ENCODE data around the gene RNF208.
A peak's percentile ranks its signal among the peaks of the same experiment; 100 is the strongest.

Gene RNF208

GRCh38 chr9:137236238-137236935 lies 14.3 kb upstream of the RNF208 start (continued):
- TF ChIP-seq, protein P1, sequence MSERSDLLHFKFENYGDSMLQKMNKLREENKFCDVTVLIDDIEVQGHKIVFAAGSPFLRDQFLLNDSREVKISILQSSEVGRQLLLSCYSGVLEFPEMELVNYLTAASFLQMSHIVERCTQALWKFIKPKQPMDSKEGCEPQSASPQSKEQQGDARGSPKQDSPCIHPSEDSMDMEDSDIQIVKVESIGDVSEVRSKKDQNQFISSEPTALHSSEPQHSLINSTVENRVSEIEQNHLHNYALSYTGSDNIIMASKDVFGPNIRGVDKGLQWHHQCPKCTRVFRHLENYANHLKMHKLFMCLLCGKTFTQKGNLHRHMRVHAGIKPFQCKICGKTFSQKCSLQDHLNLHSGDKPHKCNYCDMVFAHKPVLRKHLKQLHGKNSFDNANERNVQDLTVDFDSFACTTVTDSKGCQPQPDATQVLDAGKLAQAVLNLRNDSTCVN (tag by site-specific recombination; optimal IDR thresholded peaks at IDR 0.05), result peak; percentile 26

GRCh38 chr9:137235424-137236237 lies 13.6 kb upstream of the RNF208 start:
- Histone ChIP-seq H3K4me1 (ENCODE audit: control insufficient read depth, insufficient read depth, low read length) (peaks cover 3% of the 10 kb centered on the region; the same call in 1 of the 2 replicates), H3K36me3 (ENCODE audit: control insufficient read depth in 2 of 2, insufficient read depth in 1 of 2, low read length in 2 of 2) (peaks cover 0 to 7% of the 10 kb centered on the region in 2 experiments; a peak in 1 of 3 replicates), H3K9me3 (ENCODE audit: control insufficient read depth, insufficient read depth, low read depth, low read length) (no peaks in the 10 kb centered on the region), H3K27ac (ENCODE audit: extremely low read depth, low read depth, low read length) (no peak overlapping the region), H3K4me3 (ENCODE audit: low read depth, low read length) (no peak overlapping the region)
- ChIA-PET POLR2A (interaction anchor here (0.7 to 11.5 kb wide), 9 partner anchors 9 to 189 kb away, joined by 3 to 336 read pairs (median 10); partner anchors contain the start of genes CYSRT1, NELFB, RNF208 and RNF224), CTCF (interaction anchor here (0.5 to 3.4 kb wide), 33 partner anchors 8 to 458 kb away, joined by 3 to 45 read pairs (median 6); partner anchors contain the start of genes ANAPC2, CYSRT1, LRRC26 and NELFB)
- no peak for TF ChIP-seq OVOL3 (tag by site-specific recombination; IDR thresholded peaks at IDR 0.05)
- TF ChIP-seq BCL11B (tag by site-specific recombination; IDR thresholded peaks at IDR 0.05; ENCODE audit: low read depth), result 0 out of 2 replicates have a peak, but pooled peaks have one; percentile 31
- 0 out of 2 replicates have a peak, but pooled peaks have one; percentile 36 for TF ChIP-seq HIC1 (tag by site-specific recombination; IDR thresholded peaks at IDR 0.05)
- peak; percentile 60 for TF ChIP-seq CTCF (tag by site-specific recombination; IDR thresholded peaks at IDR 0.05)
- TF ChIP-seq ZNF600 (tag by site-specific recombination; IDR thresholded peaks at IDR 0.05), result peak; percentile 80
- TF ChIP-seq, protein P2, sequence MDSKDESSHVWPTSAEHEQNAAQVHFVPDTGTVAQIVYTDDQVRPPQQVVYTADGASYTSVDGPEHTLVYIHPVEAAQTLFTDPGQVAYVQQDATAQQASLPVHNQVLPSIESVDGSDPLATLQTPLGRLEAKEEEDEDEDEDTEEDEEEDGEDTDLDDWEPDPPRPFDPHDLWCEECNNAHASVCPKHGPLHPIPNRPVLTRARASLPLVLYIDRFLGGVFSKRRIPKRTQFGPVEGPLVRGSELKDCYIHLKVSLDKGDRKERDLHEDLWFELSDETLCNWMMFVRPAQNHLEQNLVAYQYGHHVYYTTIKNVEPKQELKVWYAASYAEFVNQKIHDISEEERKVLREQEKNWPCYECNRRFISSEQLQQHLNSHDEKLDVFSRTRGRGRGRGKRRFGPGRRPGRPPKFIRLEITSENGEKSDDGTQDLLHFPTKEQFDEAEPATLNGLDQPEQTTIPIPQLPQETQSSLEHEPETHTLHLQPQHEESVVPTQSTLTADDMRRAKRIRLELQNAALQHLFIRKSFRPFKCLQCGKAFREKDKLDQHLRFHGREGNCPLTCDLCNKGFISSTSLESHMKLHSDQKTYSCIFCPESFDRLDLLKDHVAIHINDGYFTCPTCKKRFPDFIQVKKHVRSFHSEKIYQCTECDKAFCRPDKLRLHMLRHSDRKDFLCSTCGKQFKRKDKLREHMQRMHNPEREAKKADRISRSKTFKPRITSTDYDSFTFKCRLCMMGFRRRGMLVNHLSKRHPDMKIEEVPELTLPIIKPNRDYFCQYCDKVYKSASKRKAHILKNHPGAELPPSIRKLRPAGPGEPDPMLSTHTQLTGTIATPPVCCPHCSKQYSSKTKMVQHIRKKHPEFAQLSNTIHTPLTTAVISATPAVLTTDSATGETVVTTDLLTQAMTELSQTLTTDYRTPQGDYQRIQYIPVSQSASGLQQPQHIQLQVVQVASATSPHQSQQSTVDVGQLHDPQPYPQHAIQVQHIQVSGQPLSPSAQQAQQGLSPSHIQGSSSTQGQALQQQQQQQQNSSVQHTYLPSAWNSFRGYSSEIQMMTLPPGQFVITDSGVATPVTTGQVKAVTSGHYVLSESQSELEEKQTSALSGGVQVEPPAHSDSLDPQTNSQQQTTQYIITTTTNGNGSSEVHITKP (tag by site-specific recombination; IDR thresholded peaks at IDR 0.05), result 0 out of 2 replicates have a peak, but pooled peaks have one; percentile 11

DNA sequence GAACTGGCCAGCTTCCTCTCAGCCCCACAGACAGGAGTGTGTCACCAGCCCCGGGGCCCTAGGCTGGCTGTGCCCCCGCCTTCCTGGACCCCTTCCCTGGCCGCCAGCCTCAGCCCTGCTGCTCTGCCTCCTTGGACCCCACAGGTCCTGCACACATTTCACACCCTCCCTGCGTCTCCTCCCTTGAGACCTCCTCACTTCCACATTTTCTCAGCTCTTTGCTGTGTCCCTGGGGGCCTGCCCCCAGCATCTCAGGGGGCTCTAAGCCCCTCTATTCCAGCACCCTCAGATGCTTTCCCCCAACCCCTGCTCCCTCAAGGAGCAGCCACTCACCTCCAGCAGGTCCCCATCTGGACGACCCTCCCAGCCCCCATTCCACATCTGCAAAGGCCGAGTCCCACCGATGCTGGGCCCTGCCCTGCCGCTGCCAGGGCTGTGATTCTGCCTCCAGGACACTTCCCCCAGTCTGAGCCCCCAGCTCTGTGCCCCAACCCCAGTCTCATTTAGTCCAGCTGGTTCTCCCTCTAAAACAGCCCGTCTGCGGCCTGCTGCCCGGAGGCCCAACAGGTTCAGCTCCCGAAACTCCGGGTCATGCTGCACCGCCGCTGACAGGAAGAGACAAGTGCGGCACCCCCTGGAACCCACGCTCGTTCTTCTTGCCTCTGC lies 12.9 kb upstream of the RNF208 start:
- ChIA-PET CTCF (interaction anchor here (0.5 to 3.4 kb wide), 14 partner anchors 10 to 446 kb away, joined by 3 to 16 read pairs (median 4); partner anchors contain the start of genes ANAPC2, CYSRT1 and SSNA1), POLR2A (interaction anchor here (0.6 to 1.0 kb wide), 2 partner anchors 27 to 58 kb away, joined by 3 to 5 read pairs; no protein-coding TSS in a partner anchor)
- no peak overlapping the region for H3K27ac ChIP-seq (ENCODE audit: extremely low read depth, low read depth, low read length)
- no peak overlapping the region for H3K4me3 ChIP-seq (ENCODE audit: low read depth, low read length)
- peaks cover 0 to 7% of the 10 kb centered on the region in 2 experiments; a peak in 1 of 3 replicates for H3K36me3 ChIP-seq (ENCODE audit: control insufficient read depth in 2 of 2, insufficient read depth in 1 of 2, low read length in 2 of 2)
- peaks cover 3% of the 10 kb centered on the region; the same call in 1 of the 2 replicates for H3K4me1 ChIP-seq (ENCODE audit: control insufficient read depth, insufficient read depth, low read length)
- H3K9me3 ChIP-seq (ENCODE audit: control insufficient read depth, insufficient read depth, low read depth, low read length), result no peaks in the 10 kb centered on the region
- TF ChIP-seq ZNF677 (tag by site-specific recombination; IDR thresholded peaks at IDR 0.05) (no peak), PATZ1 (tag by site-specific recombination; IDR thresholded peaks at IDR 0.05) (no peak), ZNF558 (tag by site-specific recombination; IDR thresholded peaks at IDR 0.05) (no peak), SCRT2 (tag by site-specific recombination; IDR thresholded peaks at IDR 0.05) (peak; percentile 23; the same call in 1 of the 2 replicates), ZNF121 (tag by site-specific recombination; IDR thresholded peaks at IDR 0.05) (no peak)
- TF ChIP-seq, protein P3, sequence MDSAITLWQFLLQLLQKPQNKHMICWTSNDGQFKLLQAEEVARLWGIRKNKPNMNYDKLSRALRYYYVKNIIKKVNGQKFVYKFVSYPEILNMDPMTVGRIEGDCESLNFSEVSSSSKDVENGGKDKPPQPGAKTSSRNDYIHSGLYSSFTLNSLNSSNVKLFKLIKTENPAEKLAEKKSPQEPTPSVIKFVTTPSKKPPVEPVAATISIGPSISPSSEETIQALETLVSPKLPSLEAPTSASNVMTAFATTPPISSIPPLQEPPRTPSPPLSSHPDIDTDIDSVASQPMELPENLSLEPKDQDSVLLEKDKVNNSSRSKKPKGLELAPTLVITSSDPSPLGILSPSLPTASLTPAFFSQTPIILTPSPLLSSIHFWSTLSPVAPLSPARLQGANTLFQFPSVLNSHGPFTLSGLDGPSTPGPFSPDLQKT (IDR thresholded peaks at IDR 0.05; ENCODE audit: borderline replicate concordance, low read depth, low read length), result no peak
- TF ChIP-seq, protein P1 (tag by site-specific recombination; optimal IDR thresholded peaks at IDR 0.05), result no peak

Data from HEK293 (cell line).